GM23248 (cell line): ENCODE results near the gene MYMX. TPM values are rescaled to one million over a fixed set of nuclear protein-coding genes. Genes with fewer than 3 reads are reported as not detected.
"Not testable (repeated sequence)": the region's sequence is repeated elsewhere in the genome, so short reads cannot be mapped to it uniquely, and the experiment has no call there.

Experiments used
- DNase-seq: peaks from one replicate; pipeline ENCODE4 v3.0.0-alpha.2; 2015
- H2AFZ ChIP-seq: fragments of 200-600 bp; sonication (generic); 2 replicates; pipeline ENCODE4 v1.6.1; 2016; ENCODE audit warnings: antibody characterized with exemption
- H3F3A ChIP-seq: fragments of 200-600 bp; sonication (generic); 2 replicates; pipeline ENCODE4 v1.6.1; 2016; ENCODE audit warnings: mild to moderate bottlenecking, antibody characterized with exemption, mixed run types; ENCODE audit not compliant: insufficient read depth
- H3K27ac ChIP-seq: fragments of 200-600 bp; sonication (generic); 2 replicates; pipeline ENCODE4 v1.5.1; 2016; ENCODE audit warnings: mild to moderate bottlenecking
- H3K27me3 ChIP-seq: fragments of 200-600 bp; sonication (generic); replicated peaks from 2 replicates; pipeline ENCODE4 v1.6.1; 2016; ENCODE audit warnings: mild to moderate bottlenecking; ENCODE audit not compliant: insufficient read depth
- H3K36me3 ChIP-seq: fragments of 200-600 bp; sonication (generic); 2 replicates; pipeline ENCODE4 v1.6.1; 2016; ENCODE audit warnings: low read depth, mild to moderate bottlenecking
- H3K4me1 ChIP-seq: fragments of 200-600 bp; sonication (generic); 2 replicates; pipeline ENCODE4 v1.6.1; 2016; ENCODE audit warnings: mild to moderate bottlenecking; ENCODE audit not compliant: insufficient read depth
- H3K4me2 ChIP-seq: fragments of 200-600 bp; sonication (generic); one replicate; pipeline ENCODE4 v1.6.1; 2016; ENCODE audit warnings: mild to moderate bottlenecking; ENCODE audit not compliant: unreplicated experiment
- H3K4me3 ChIP-seq: fragments of 200-600 bp; sonication (generic); 2 replicates; pipeline ENCODE4 v1.5.1; 2016; ENCODE audit warnings: mild to moderate bottlenecking
- H3K79me2 ChIP-seq: fragments of 200-600 bp; sonication (generic); 2 replicates; pipeline ENCODE4 v1.6.1; 2016; ENCODE audit warnings: mild to moderate bottlenecking; ENCODE audit not compliant: insufficient read depth
- H3K9ac ChIP-seq: fragments of 200-600 bp; sonication (generic); 2 replicates; pipeline ENCODE4 v1.6.1; 2016; ENCODE audit warnings: mild to moderate bottlenecking
- H3K9me2 ChIP-seq: fragments of 200-600 bp; sonication (generic); 2 replicates; pipeline ENCODE4 v1.6.1; 2016; ENCODE audit warnings: mixed run types, mild to moderate bottlenecking, moderate library complexity; ENCODE audit not compliant: insufficient read depth
- H3K9me3 ChIP-seq: fragments of 200-600 bp; sonication (generic); one replicate; pipeline ENCODE4 v1.6.1; 2017; ENCODE audit warnings: low read depth
- H4K20me1 ChIP-seq: fragments of 200-600 bp; sonication (generic); 2 replicates; pipeline ENCODE4 v1.6.0; 2016; ENCODE audit not compliant: insufficient read depth
- EZH2 ChIP-seq: fragments of 200-600 bp; sonication (generic); IDR thresholded peaks from 2 replicates; pipeline ENCODE4 v1.6.1; 2018; ENCODE audit warnings: antibody characterized with exemption, mild to moderate bottlenecking; ENCODE audit not compliant: insufficient read depth, poor library complexity, severe bottlenecking
- EZH2phosphoT487 ChIP-seq: fragments of 200-600 bp; sonication (generic); IDR thresholded peaks from 2 replicates; pipeline ENCODE4 v1.6.1; 2018; ENCODE audit warnings: antibody characterized with exemption, moderate library complexity, mild to moderate bottlenecking, low read depth; ENCODE audit not compliant: insufficient read depth
- WGBS, 2 experiments: methylation state at CpG; one replicate each; pipeline ENCODE4 v1.1.6; 2015 to 2017; ENCODE audit warnings: low lambda C conversion rate in 2 of 2, low coverage in 1 of 2; ENCODE audit errors: missing lambda C conversion rate in 2 of 2; 5-methylcytosine and 5-hydroxymethylcytosine counted together
- in situ Hi-C: fragments of 300-500 bp; cut with MboI; formaldehyde crosslinking; loops from 2 replicates; pipeline ENCODE4 v1.15.0; 2020
- polyA plus RNA-seq: library from polyadenylated mRNA; unstranded; fragments of >200 nt; fragmentation: Nextera tagmentation; extraction: Ambion mirVana; gene quantifications from 2 replicates; pipeline ENCODE4 v1.2.1, GENCODE V29; 2016
- total RNA-seq: library from RNA; depleted of rRNA; stranded (reverse); fragments of >200 nt; shearing (Covaris generic); gene quantifications from 2 replicates; pipeline ENCODE4 v1.2.3, GENCODE V29; 2014

Gene MYMX
- total and polyA plus RNA-seq, 2 experiments from 2014 or later = not detected

GRCh38 chr6:44228836-44229235 lies 12.1 kb downstream of the MYMX start:
- in situ Hi-C loops = no loop called here
- peaks cover 24% of the 10 kb centered on the region for H3K4me1 ChIP-seq
- H2AFZ ChIP-seq = no peak overlapping the region
- no peak overlapping the region for H3K27ac ChIP-seq
- H3F3A ChIP-seq = peaks cover 12% of the 10 kb centered on the region
- TF ChIP-seq EZH2phosphoT487 (no peak), EZH2 (no peak)
- no peaks in the 10 kb centered on the region for H3K9me2 ChIP-seq
- no peak overlapping the region for H3K9ac ChIP-seq
- H3K79me2 ChIP-seq = no peaks in the 10 kb centered on the region; the same call in 1 of the 2 replicates
- no peaks in the 10 kb centered on the region for H4K20me1 ChIP-seq
- no peaks in the 10 kb centered on the region for H3K9me3 ChIP-seq
- H3K4me3 ChIP-seq = no peak overlapping the region
- peak; percentile 77 for DNase-seq
- WGBS, 2 experiments = 14 to 15% methylated on average over 5 of the region's 5 CpGs
- H3K4me2 ChIP-seq = peak overlapping the region; percentile 13
- no peaks in the 10 kb centered on the region for H3K27me3 ChIP-seq
- H3K36me3 ChIP-seq = no peaks in the 10 kb centered on the region

GRCh38 chr6:44229376-44230033 lies 12.8 kb downstream of the MYMX start:
- no peaks in the 10 kb centered on the region for H3K9me3 ChIP-seq
- H3K79me2 ChIP-seq = no peaks in the 10 kb centered on the region; the same call in 1 of the 2 replicates
- no peak overlapping the region for H2AFZ ChIP-seq
- H3K36me3 ChIP-seq = no peaks in the 10 kb centered on the region
- no peak overlapping the region for H3K4me3 ChIP-seq
- H3K9me2 ChIP-seq = no peaks in the 10 kb centered on the region
- no peak for DNase-seq
- no peak for TF ChIP-seq EZH2phosphoT487
- no peak for TF ChIP-seq EZH2
- no peak overlapping the region for H3K9ac ChIP-seq
- H3K27me3 ChIP-seq = no peaks in the 10 kb centered on the region
- peak overlapping the region; percentile 13 for H3K4me2 ChIP-seq
- no peaks in the 10 kb centered on the region for H4K20me1 ChIP-seq
- peaks cover 15% of the 10 kb centered on the region for H3F3A ChIP-seq
- peaks cover 28% of the 10 kb centered on the region for H3K4me1 ChIP-seq
- no peak overlapping the region for H3K27ac ChIP-seq
- WGBS, 2 experiments = 70 to 80% methylated on average over 8 to 11 of the region's 11 CpGs
- in situ Hi-C loops = no loop called here

GRCh38 chr6:44230034-44230675 lies 13.4 kb downstream of the MYMX start:
- Histone ChIP-seq H3K27me3 (no peaks in the 10 kb centered on the region), H3K27ac (no peak overlapping the region), H3K4me2 (no peak overlapping the region), H3K79me2 (no peaks in the 10 kb centered on the region; the same call in 1 of the 2 replicates), H3K36me3 (no peaks in the 10 kb centered on the region), H3K4me1 (peaks cover 33% of the 10 kb centered on the region), H2AFZ (no peak overlapping the region), H3K9ac (no peak overlapping the region), H4K20me1 (no peaks in the 10 kb centered on the region), H3F3A (peaks cover 17% of the 10 kb centered on the region), H3K9me3 (no peaks in the 10 kb centered on the region), H3K4me3 (no peak overlapping the region), H3K9me2 (no peaks in the 10 kb centered on the region)
- DNase-seq = no peak
- TF ChIP-seq EZH2phosphoT487 (no peak), EZH2 (no peak)
- 96% methylated on average over 10 of the region's 10 CpGs for WGBS, 2 experiments
- in situ Hi-C loops = no loop called here

GRCh38 chr6:44231426-44231825 lies 14.7 kb downstream of the MYMX start:
- H3K27ac ChIP-seq, H3K9ac ChIP-seq, H3K27me3 ChIP-seq, DNase-seq, H2AFZ ChIP-seq, H3K4me3 ChIP-seq, H3K9me2 ChIP-seq, H3K79me2 ChIP-seq, H3K9me3 ChIP-seq, in situ Hi-C loops, H4K20me1 ChIP-seq, H3K36me3 ChIP-seq, H3K4me2 ChIP-seq: not testable (repeated sequence)
- Histone ChIP-seq H3F3A (peaks cover 25% of the 10 kb centered on the region), H3K4me1 (peaks cover 36% of the 10 kb centered on the region)
- WGBS, 2 experiments = 82 to 87% methylated on average over 9 of the region's 9 CpGs
